Transverse colon (tissue), 4 donors: Measurements from ENCODE around the gene CBY1. TPM values are rescaled to one million over a fixed set of nuclear protein-coding genes. Genes with fewer than 3 reads are reported as not detected.
A peak's percentile ranks its signal among the peaks of the same experiment; 100 is the strongest.

Source experiments
- DNase-seq: peaks from one replicate; pipeline ENCODE4 v3.0.0-alpha.2; 2019
- H3K27ac ChIP-seq, 4 donors: fragments of 200-600 bp; sonication (generic); 2 replicates each; pipeline ENCODE4 v1.5.1; 2016 to 2018; ENCODE audit warnings: inconsistent platforms in 4 of 4
- H3K27me3 ChIP-seq: fragments of 200-600 bp; sonication (generic); 2 replicates; pipeline ENCODE4 v1.5.1; 2017; ENCODE audit warnings: inconsistent platforms
- H3K36me3 ChIP-seq, 4 donors: fragments of 200-600 bp; sonication (generic); 2 replicates each; pipeline ENCODE4 v1.5.1; 2017 to 2019; ENCODE audit warnings: inconsistent platforms in 4 of 4
- H3K4me1 ChIP-seq, 4 donors: fragments of 200-600 bp; sonication (generic); 2 replicates each; pipeline ENCODE4 v1.5.1; 2017 to 2020; ENCODE audit warnings: inconsistent platforms in 4 of 4
- H3K4me3 ChIP-seq, 4 donors: fragments of 200-600 bp; sonication (generic); 1 replicate in 1 of 4; 2 replicates in 3 of 4; pipeline versions ENCODE4 v1.5.1 to v1.6.1; 2017 to 2019; ENCODE audit warnings: inconsistent platforms in 4 of 4
- H3K9me3 ChIP-seq, 2 donors: fragments of 200-600 bp; sonication (generic); 2 replicates each; pipeline ENCODE4 v1.5.1; 2017 to 2019; ENCODE audit warnings: inconsistent platforms in 2 of 2
- CTCF ChIP-seq, 5 experiments: fragments of 200-600 bp in 3 of 5; fragments of 450-650 bp in 2 of 5; sonication (generic) in 3 of 5; IDR thresholded peaks; 1 replicate in 2 of 5; 2 replicates in 3 of 5; pipeline ENCODE4 v1.5.1; 2016 to 2017; ENCODE audit warnings: antibody characterized with exemption in 5 of 5, inconsistent platforms in 3 of 5, mild to moderate bottlenecking in 2 of 5, moderate library complexity in 1 of 5
- EP300 ChIP-seq: sonication (generic); formaldehyde crosslinking; IDR thresholded peaks from one replicate; pipeline ENCODE4 v1.6.1; 2017; ENCODE audit warnings: antibody characterized with exemption, low read depth
- POLR2A ChIP-seq: fragments of 450-650 bp; IDR thresholded peaks from one replicate; pipeline ENCODE4 v1.6.1; 2016; ENCODE audit warnings: antibody characterized with exemption, mild to moderate bottlenecking, moderate library complexity
- POLR2AphosphoS5 ChIP-seq, 3 donors: sonication (generic); formaldehyde crosslinking; IDR thresholded peaks; one replicate each; pipeline ENCODE4 v1.6.1; 2016; ENCODE audit warnings: antibody characterized with exemption in 3 of 3
- WGBS, 2 donors: methylation state at CpG; one replicate each; pipeline ENCODE4 v1.1.5; 2018; ENCODE audit warnings: low coverage in 1 of 2; 5-methylcytosine and 5-hydroxymethylcytosine counted together
- in situ Hi-C, 4 donors: fragments of 200-750 bp; cut with MboI; loops; one replicate each; pipeline versions ENCODE4 v1.15.0 to v1.15.1; 2017; ENCODE audit warnings: low sequenced_read_pairs in 3 of 4, low pct_ligation_motif_present in 1 of 4, low pct_unique_long_range_greater_than_20kb in 1 of 4
- intact Hi-C: fragments of 100-400 bp; cut with DNase I; formaldehyde crosslinking; loops from one replicate; pipeline ENCODE4 v1.15.1; 2023; ENCODE audit warnings: low total_unique reads
- total RNA-seq, 4 donors: library from RNA; depleted of rRNA; stranded (reverse); fragments of >200 nt; gene quantifications; one replicate each; pipeline ENCODE4 v1.1.0, GENCODE V29; 2016

Gene CBY1
- total RNA-seq, 4 donors from 2014 or later: 15.0 to 19.8 (median 18.9) TPM

GRCh38 chr22:38699784-38700183, 43.3 kb downstream of the CBY1 start:
- H3K36me3 ChIP-seq: no peaks in the 10 kb centered on the region
- H3K4me3 ChIP-seq: peak overlapping the region; percentile 62 to 83 (median 80)
- H3K27ac ChIP-seq: peak overlapping the region; percentile 93 to 99 (median 98)
- no peak for DNase-seq
- peak in 1 of 5 experiments; percentile 23 for TF ChIP-seq CTCF (IDR thresholded peaks at IDR 0.05)
- TF ChIP-seq POLR2A: no peak
- peak in 1 of 3 donors; percentile 37 for TF ChIP-seq POLR2AphosphoS5 (IDR thresholded peaks at IDR 0.05)
- TF ChIP-seq EP300: no peak
- in situ Hi-C loops: no loop called here
- H3K9me3 ChIP-seq: no peaks in the 10 kb centered on the region
- intact Hi-C loops: loop anchor here (2.0 kb wide), 1 partner anchor 55 kb away; the partner anchor contains the start of gene SUN2
- peaks cover 26 to 64% (median 57%) of the 10 kb centered on the region in 4 donors for H3K4me1 ChIP-seq
- no peaks in the 10 kb centered on the region for H3K27me3 ChIP-seq
- 6 to 10% methylated on average over 1 to 6 of the region's 6 CpGs for WGBS, 2 donors

GRCh38 chr22:38700270-38700788, 43.9 kb downstream of the CBY1 start:
- Histone ChIP-seq H3K27me3 (no peaks in the 10 kb centered on the region), H3K27ac (peak overlapping the region; percentile 93 to 99 (median 98)), H3K36me3 (no peaks in the 10 kb centered on the region), H3K4me3 (peak overlapping the region; percentile 62 to 83 (median 80)), H3K9me3 (no peaks in the 10 kb centered on the region), H3K4me1 (peaks cover 28 to 63% (median 56%) of the 10 kb centered on the region in 4 donors)
- 1 to 3% methylated on average over 5 to 24 of the region's 57 CpGs for whole genome bisulfite sequencing, 2 donors
- intact Hi-C loops (loop anchor here (2.0 kb wide), 1 partner anchor 54 kb away; the partner anchor contains the start of gene SUN2), in situ Hi-C loops (no loop called here)
- TF ChIP-seq CTCF (IDR thresholded peaks at IDR 0.05) (no peak), POLR2AphosphoS5 (IDR thresholded peaks at IDR 0.05) (peak in 1 of 3 donors; percentile 82), POLR2A (peak; percentile 53)
- DNase-seq: peak; percentile 80

- intact Hi-C loops (loop anchor here (2.0 kb wide), 1 partner anchor 54 kb away; the partner anchor contains the start of gene SUN2), in situ Hi-C loops (no loop called here)
- no peaks in the 10 kb centered on the region for H3K9me3 ChIP-seq
- WGBS, 2 donors: 2% methylated on average over 37 of the region's 94 CpGs; no CpG with 5 or more reads in 1 of the 2 donors
- H3K27me3 ChIP-seq: no peaks in the 10 kb centered on the region
- peak in 1 of 5 experiments; percentile 43 for TF ChIP-seq CTCF (IDR thresholded peaks at IDR 0.05)
- peak; percentile 99 to 100 (median 99) for TF ChIP-seq POLR2AphosphoS5 (IDR thresholded peaks at IDR 0.05)
- peak; percentile 94 for TF ChIP-seq EP300
- TF ChIP-seq POLR2A: peak; percentile 89
- H3K27ac ChIP-seq: peak within 1 kb of the TSS; percentile 93 to 99 (median 98)
- peak; percentile 98 for DNase-seq
- H3K4me3 ChIP-seq: peak within 1 kb of the TSS; percentile 62 to 83 (median 80)
- H3K4me1 ChIP-seq: peaks cover 24 to 56% (median 49%) of the 10 kb centered on the region in 4 donors
- H3K36me3 ChIP-seq: no peaks in the 10 kb centered on the region
Observed at GRCh38 chr22:38700789-38701628, 44.6 kb downstream of the CBY1 start, which contains the start of gene JOSD1. TSS of gene JOSD1 (minus strand) at chr22:38700943. CDS start at chr22:38699987, 956 bp downstream.

- in situ Hi-C loops: no loop called here
- intact Hi-C loops: no loop called here
- no peak for DNase-seq
- peak overlapping the region; percentile 87 to 99 (median 88) for H3K27ac ChIP-seq
- H3K4me1 ChIP-seq: peaks cover 18 to 47% (median 34%) of the 10 kb centered on the region in 4 donors
- H3K36me3 ChIP-seq: no peaks in the 10 kb centered on the region
- TF ChIP-seq POLR2AphosphoS5 (IDR thresholded peaks at IDR 0.05): no peak
- no peak for TF ChIP-seq CTCF (IDR thresholded peaks at IDR 0.05)
- no peak for TF ChIP-seq EP300
- no peak for TF ChIP-seq POLR2A
- WGBS, 2 donors: 11 to 12% methylated on average over 9 to 10 of the region's 10 CpGs
- no peaks in the 10 kb centered on the region for H3K27me3 ChIP-seq
- peak overlapping the region in 3 of 4 donors; percentile 3 to 87 (median 42) for H3K4me3 ChIP-seq
- H3K9me3 ChIP-seq: no peaks in the 10 kb centered on the region
Observed at GRCh38 chr22:38704654-38705234, 48.3 kb downstream of the CBY1 start.
